ENCODE data around the gene KLHL7.
"Not testable (repeated sequence)": the region's sequence is repeated elsewhere in the genome, so short reads cannot be mapped to it uniquely, and the experiment has no call there.

Gene KLHL7

DNA sequence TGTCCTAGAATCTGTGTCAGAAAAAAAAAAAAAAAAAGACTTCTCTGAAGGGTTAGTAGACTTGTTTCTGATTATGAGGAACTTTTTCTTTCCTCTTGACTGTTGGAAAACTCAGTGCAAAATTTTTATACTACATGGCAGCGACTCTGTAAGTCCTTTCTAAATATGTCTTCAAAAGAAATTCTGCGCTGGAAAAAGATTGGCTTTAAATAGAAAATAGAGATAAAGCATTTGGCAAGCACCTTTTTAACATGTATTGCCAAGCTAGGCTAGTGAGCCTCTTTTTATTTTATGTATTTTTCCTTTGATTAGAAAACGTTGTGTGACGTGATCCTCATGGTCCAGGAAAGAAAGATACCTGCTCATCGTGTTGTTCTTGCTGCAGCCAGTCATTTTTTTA, 17.9 kb downstream of the KLHL7 start:
- TF ChIP-seq, protein P1, sequence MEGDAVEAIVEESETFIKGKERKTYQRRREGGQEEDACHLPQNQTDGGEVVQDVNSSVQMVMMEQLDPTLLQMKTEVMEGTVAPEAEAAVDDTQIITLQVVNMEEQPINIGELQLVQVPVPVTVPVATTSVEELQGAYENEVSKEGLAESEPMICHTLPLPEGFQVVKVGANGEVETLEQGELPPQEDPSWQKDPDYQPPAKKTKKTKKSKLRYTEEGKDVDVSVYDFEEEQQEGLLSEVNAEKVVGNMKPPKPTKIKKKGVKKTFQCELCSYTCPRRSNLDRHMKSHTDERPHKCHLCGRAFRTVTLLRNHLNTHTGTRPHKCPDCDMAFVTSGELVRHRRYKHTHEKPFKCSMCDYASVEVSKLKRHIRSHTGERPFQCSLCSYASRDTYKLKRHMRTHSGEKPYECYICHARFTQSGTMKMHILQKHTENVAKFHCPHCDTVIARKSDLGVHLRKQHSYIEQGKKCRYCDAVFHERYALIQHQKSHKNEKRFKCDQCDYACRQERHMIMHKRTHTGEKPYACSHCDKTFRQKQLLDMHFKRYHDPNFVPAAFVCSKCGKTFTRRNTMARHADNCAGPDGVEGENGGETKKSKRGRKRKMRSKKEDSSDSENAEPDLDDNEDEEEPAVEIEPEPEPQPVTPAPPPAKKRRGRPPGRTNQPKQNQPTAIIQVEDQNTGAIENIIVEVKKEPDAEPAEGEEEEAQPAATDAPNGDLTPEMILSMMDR (IDR thresholded peaks at IDR 0.05; ENCODE audit: insufficient read depth, low read length, missing control alignments) = no peak
- no peak for DNase-seq (ENCODE audit: low read depth, low spot score)
- POLR2A ChIA-PET = no interaction called here
- no peak overlapping the region for H3K4me3 ChIP-seq (ENCODE audit: low read depth, low read length)
- CTCF ChIA-PET = interaction anchor here (1.1 to 1.3 kb wide), 2 partner anchors 38 to 139 kb away, joined by 3 read pairs; no protein-coding TSS in a partner anchor

DNA sequence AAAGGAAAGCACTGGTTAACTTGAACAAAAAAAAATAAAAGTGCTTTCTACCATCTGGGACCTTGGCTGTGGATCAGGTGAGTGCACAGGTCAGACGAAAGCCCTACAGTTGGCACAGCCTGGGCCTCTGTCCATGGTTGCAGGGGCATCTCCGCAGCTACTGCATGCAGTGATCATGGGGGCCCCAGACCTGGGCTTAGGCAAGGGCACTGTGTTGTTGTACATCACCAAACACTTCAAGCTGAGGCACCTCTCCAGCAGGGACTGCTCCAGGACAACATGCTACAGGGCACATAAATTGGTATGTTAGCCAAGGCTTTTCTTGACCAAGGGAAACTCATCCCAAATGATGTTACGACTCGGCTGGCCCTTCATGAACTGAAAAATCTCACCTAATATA, 23.5 kb downstream of the KLHL7 start:
- no peak overlapping the region for H3K4me3 ChIP-seq (ENCODE audit: low read depth, low read length)
- no peak for DNase-seq (ENCODE audit: low read depth, low spot score)
- TF ChIP-seq, protein P1 (IDR thresholded peaks at IDR 0.05; ENCODE audit: insufficient read depth, low read length, missing control alignments) = no peak
- POLR2A ChIA-PET = no interaction called here
- CTCF ChIA-PET = no interaction called here

GRCh38 chr7:23131799-23132198, 26.2 kb downstream of the KLHL7 start:
- H3K4me3 ChIP-seq (ENCODE audit: low read depth, low read length); POLR2A ChIA-PET; DNase-seq (ENCODE audit: low read depth, low spot score): not testable (repeated sequence)
- CTCF ChIA-PET = interaction anchor here (1.1 to 1.3 kb wide), 2 partner anchors 17 to 26 kb away, joined by 3 to 4 read pairs; partner anchors contain the start of gene KLHL7

GRCh38 chr7:23133797-23134196, 28.2 kb downstream of the KLHL7 start:
- no peak for DNase-seq (ENCODE audit: low read depth, low spot score)
- POLR2A ChIA-PET = no interaction called here
- TF ChIP-seq, protein P1 (IDR thresholded peaks at IDR 0.05; ENCODE audit: insufficient read depth, low read length, missing control alignments) = no peak
- H3K4me3 ChIP-seq (ENCODE audit: low read depth, low read length) = no peak overlapping the region
- CTCF ChIA-PET = no interaction called here

DNA sequence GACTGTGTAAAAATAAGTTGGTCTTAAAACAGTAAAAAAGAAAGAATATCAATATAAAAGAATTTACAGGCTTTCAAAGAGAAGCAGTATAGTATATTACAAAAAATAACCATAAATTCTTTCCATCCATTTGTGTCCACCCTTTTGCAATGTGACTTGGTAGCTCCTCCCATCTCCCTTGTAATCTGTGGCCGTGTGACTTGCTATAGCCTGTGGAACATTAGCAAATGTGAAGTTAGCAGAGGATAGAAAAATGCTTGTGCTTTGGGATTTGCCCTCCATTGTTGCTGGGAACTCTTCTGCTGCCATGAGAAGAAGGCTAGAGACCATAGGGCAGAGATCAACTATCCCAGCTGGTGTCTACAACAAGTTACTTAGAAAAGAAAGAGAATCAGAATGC, 30.2 kb downstream of the KLHL7 start:
- CTCF ChIA-PET = no interaction called here
- POLR2A ChIA-PET = no interaction called here
- TF ChIP-seq, protein P1 (IDR thresholded peaks at IDR 0.05; ENCODE audit: insufficient read depth, low read length, missing control alignments) = no peak
- H3K4me3 ChIP-seq (ENCODE audit: low read depth, low read length) = no peak overlapping the region
- DNase-seq (ENCODE audit: low read depth, low spot score) = no peak

GRCh38 chr7:23136216-23136615, 30.6 kb downstream of the KLHL7 start:
- ChIA-PET CTCF (interaction anchor here (1.0 kb wide), 1 partner anchor 30 kb away, joined by 3 read pairs; no protein-coding TSS in a partner anchor), POLR2A (no interaction called here)
- peak; percentile 28 for DNase-seq (ENCODE audit: low read depth, low spot score)
- TF ChIP-seq, protein P1 (IDR thresholded peaks at IDR 0.05; ENCODE audit: insufficient read depth, low read length, missing control alignments) = no peak
- no peak overlapping the region for H3K4me3 ChIP-seq (ENCODE audit: low read depth, low read length)

DNA sequence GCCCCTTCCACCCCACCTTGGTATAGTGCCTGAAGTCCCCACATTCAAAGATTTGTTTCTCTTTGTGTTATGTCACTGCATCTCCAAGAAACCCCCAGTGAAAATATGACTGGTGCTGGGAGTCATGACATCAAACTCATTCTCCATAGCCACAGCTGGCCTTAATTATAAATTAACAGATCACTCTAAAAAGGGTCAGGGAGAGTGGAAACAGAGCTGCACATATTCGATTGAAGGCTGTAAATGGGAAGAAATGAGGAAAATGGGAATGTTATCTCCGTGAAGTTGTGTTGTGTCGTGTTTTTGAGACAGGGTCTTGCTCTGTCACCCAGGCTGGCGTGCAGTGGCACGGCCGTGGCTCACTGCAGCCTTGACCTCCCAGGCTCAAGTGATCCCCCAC, 52.1 kb downstream of the KLHL7 start:
- no peak overlapping the region for H3K4me3 ChIP-seq (ENCODE audit: low read depth, low read length)
- ChIA-PET POLR2A (no interaction called here), CTCF (interaction anchor here (1.5 kb wide), 1 partner anchor 11 kb away, joined by 4 read pairs; no protein-coding TSS in a partner anchor)
- DNase-seq (ENCODE audit: low read depth, low spot score) = no peak
- TF ChIP-seq, protein P1 (IDR thresholded peaks at IDR 0.05; ENCODE audit: insufficient read depth, low read length, missing control alignments) = no peak
